OCI-M2 (cell line): ENCODE results near the gene SCGB2A2.

ENCODE experiments used
- DNase-seq: peaks from one replicate; lab custom pipeline; 2025; ENCODE audit not compliant: unreplicated experiment; lab: John Stamatoyannopoulos, UW

The SCGB2A2 gene

DNA sequence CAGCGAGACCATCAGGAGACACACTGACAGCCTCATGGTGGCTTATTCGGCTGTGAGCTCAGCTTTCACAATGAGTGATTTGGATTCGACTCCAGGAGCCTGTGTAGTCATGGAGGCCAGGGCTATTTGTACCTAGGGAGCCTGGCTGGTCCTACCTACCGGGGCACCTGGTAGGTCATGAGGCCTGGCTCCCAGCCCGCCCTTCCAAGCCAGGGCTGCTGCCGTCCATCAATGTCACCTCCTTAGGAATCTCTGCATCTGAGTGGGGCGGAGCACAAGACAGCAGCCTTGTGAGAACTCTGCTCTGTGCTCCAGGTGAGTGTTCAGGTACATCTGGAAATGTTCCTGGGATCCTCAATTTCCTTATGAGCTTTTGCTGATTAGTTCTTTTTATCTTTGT lies 29.0 kb downstream of the SCGB2A2 start, which contains the start of gene SCGB1D4:
Gene SCGB1D4, minus strand, starts transcription at position 101 of the 400 bp plus-strand sequence. Its CDS starts 65 bp downstream, at position 36.
- no peak for DNase-seq

DNA sequence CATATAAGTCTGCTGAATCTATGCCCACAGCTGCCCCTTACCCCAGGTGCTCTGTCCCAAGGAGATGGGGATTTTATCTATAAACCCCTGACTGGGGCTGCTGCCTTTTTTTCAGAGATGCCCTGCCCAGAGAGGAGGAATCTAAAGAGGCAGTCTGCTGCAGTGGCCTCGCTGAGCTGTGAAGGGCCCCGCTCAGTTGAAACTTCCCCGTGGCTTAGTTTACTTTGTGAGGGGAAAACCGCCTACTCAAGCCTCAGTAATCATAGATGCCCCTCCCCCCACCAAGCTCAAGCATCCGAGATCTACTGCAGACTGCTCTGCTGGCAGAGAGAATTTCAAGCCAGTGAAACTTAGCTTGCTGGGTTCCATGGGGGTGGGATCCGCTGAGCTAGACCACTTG lies 36.3 kb downstream of the SCGB2A2 start:
- DNase-seq: no peak

DNA sequence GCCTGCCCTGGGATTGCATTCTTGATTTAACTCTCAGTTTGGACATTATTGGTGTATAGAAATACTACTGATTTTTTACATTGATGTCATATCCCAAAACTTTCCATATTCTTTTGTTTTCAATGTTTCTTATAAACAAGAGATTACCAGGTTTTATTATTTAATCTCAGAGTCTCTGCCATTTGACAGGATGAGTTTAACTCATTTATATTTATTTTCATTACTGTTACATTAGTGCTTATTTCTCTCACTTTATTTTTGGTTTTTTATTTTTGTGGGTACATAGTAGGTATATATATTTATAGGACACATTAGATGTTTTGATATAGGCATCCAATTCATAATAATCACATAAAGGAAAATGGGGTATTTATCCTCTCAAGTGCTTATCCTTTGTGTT lies 38.0 kb downstream of the SCGB2A2 start:
- no peak for DNase-seq

DNA sequence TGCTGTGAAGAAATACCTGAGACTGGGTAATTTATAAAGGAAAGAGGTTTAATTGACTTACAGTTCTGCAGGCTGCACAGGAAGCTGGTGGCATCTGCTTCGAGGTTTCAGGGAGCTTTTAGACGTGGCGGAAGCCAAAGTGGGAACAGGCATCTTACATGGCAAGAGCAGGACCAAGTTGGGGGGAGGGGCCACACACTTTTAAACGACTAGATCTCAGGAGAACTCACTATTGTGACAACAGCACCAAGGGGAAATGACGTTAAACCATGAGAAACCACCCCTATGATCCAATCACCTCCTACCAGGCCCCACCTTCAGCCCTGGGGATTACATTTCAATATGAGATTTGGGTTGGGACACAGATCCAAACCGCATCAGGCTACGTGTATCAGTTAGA lies 40.0 kb downstream of the SCGB2A2 start:
- no peak for DNase-seq

DNA sequence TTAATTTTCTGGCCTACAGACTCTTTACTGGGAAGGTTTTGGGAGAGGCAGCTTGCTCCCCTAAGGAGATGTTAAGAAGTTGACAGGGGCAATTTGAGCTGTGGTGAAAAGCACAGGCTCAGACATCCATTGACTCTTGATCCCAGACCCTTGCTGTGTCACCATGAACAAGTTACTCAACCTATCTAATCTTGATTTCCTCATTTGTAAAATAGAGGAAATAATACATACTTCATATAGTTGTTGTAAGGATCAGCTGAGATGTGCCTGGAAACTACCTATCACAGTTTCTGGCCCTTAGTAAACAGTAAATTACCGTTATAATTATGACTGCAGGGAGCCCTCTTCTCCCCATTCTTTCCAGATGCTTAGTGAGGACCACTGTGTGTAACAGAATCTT lies 45.5 kb downstream of the SCGB2A2 start:
- DNase-seq: no peak

DNA sequence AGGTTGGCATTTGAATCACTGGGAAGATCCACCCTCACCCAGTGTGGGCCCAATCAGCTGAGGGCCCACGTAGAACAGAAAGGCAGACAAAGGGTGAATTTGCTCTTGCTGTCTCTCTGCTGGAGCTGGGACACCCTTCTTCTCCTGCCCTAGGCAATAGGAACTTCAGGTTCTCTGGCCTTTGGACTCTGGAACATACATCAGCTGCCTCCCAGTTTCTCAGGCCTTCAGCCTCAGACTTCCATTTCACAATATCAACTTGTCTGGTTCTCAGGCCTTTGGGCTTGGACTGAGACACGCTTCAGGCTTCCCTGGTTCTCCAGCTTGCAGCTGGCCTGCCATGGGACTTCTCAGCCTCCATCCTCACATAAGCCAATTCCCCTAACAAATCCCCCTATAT lies 52.6 kb downstream of the SCGB2A2 start:
- DNase-seq: no peak
